Prostate gland (tissue), 2 donors: ENCODE results near the gene CIB1. TPM values are rescaled to one million over a fixed set of nuclear protein-coding genes. Genes with fewer than 3 reads are reported as not detected.

Source experiments
- DNase-seq: peaks from one replicate; pipeline ENCODE4 v3.0.0-alpha.2; 2019; ENCODE audit warnings: low spot score
- H3K27ac ChIP-seq, 2 donors: fragments of 200-600 bp; sonication (generic); 2 replicates each; pipeline ENCODE4 v1.5.1; 2017 to 2019
- H3K27me3 ChIP-seq: fragments of 200-600 bp; sonication (generic); replicated peaks from 2 replicates; pipeline ENCODE4 v1.5.1; 2019; ENCODE audit not compliant: insufficient read depth
- H3K36me3 ChIP-seq, 2 donors: fragments of 200-600 bp; sonication (generic); 1 replicate in 1 of 2; 2 replicates in 1 of 2; pipeline versions ENCODE4 v1.5.1 to v1.8.1; 2017 to 2019
- H3K4me1 ChIP-seq: fragments of 200-600 bp; sonication (generic); replicated peaks from 2 replicates; pipeline ENCODE4 v1.5.1; 2019
- H3K4me3 ChIP-seq, 2 donors: fragments of 200-600 bp; sonication (generic); 2 replicates each; pipeline ENCODE4 v1.5.1; 2017 to 2019
- H3K9me3 ChIP-seq: fragments of 200-600 bp; sonication (generic); 2 replicates; pipeline ENCODE4 v1.5.1; 2017
- CTCF ChIP-seq, 4 experiments: fragments of 200-600 bp in 2 of 4; fragments of 450-650 bp in 2 of 4; sonication (generic) in 2 of 4; IDR thresholded peaks; 1 replicate in 3 of 4; 2 replicates in 1 of 4; pipeline ENCODE4 v1.5.1; 2016 to 2019; ENCODE audit warnings: antibody characterized with exemption in 4 of 4, mild to moderate bottlenecking in 2 of 4, moderate library complexity in 2 of 4
- POLR2A ChIP-seq: fragments of 450-650 bp; IDR thresholded peaks from one replicate; pipeline ENCODE4 v1.6.1; 2016; ENCODE audit warnings: antibody characterized with exemption, mild to moderate bottlenecking
- POLR2AphosphoS5 ChIP-seq: sonication (generic); formaldehyde crosslinking; IDR thresholded peaks from one replicate; pipeline ENCODE4 v1.6.1; 2017; ENCODE audit warnings: antibody characterized with exemption
- WGBS: methylation state at CpG from one replicate; pipeline ENCODE4 v1.1.5; 2018; 5-methylcytosine and 5-hydroxymethylcytosine counted together
- intact Hi-C: fragments of 100-400 bp; cut with DNase I; formaldehyde crosslinking; loops from one replicate; pipeline ENCODE4 v1.14.2; 2022
- total RNA-seq, 2 donors: library from RNA; depleted of rRNA; stranded (reverse); fragments of >200 nt; gene quantifications; one replicate each; pipeline ENCODE4 v1.1.0, GENCODE V29; 2016

Gene CIB1
- total RNA-seq, 2 donors from 2014 or later = 48.3 to 104 TPM

DNA sequence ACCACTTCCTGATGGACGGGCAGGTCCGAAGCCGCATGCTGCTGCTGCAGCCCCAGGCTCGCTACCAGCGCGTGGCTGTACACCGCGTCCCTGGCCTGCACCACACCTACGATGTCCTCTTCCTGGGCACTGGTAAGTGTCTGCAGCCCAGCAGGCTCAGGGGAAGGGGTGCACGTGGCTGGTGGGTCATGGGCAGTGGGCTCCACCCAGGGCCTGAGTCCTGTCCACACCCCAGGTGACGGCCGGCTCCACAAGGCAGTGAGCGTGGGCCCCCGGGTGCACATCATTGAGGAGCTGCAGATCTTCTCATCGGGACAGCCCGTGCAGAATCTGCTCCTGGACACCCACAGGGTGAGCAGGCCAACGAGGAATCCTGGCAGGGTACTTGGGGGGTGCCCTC is 8.7 kb downstream of the CIB1 start:
- H3K36me3 ChIP-seq = peaks cover 19 to 35% of the 10 kb centered on the region in 2 donors
- no peak overlapping the region for H3K27ac ChIP-seq
- H3K4me3 ChIP-seq = no peak overlapping the region
- H3K9me3 ChIP-seq = no peaks in the 10 kb centered on the region
- H3K4me1 ChIP-seq = no peaks in the 10 kb centered on the region
- 89% methylated on average over 17 of the region's 17 CpGs for WGBS
- TF ChIP-seq POLR2A = no peak
- TF ChIP-seq POLR2AphosphoS5 = no peak
- TF ChIP-seq CTCF (IDR thresholded peaks at IDR 0.05) = no peak
- DNase-seq = no peak
- intact Hi-C loops = no loop called here
- no peaks in the 10 kb centered on the region for H3K27me3 ChIP-seq

GRCh38 chr15:90223441-90224165 is 10.1 kb downstream of the CIB1 start:
- intact Hi-C loops = no loop called here
- no peaks in the 10 kb centered on the region for H3K9me3 ChIP-seq
- no peak for TF ChIP-seq POLR2AphosphoS5
- H3K27me3 ChIP-seq = no peaks in the 10 kb centered on the region
- no peak overlapping the region for H3K4me3 ChIP-seq
- H3K36me3 ChIP-seq = peaks cover 19 to 35% of the 10 kb centered on the region in 2 donors
- WGBS = 92% methylated on average over 22 of the region's 22 CpGs
- H3K4me1 ChIP-seq = no peaks in the 10 kb centered on the region
- no peak for DNase-seq
- no peak overlapping the region for H3K27ac ChIP-seq

GRCh38 chr15:90222547-90222946 is 11.2 kb downstream of the CIB1 start:
- no peak for TF ChIP-seq POLR2AphosphoS5
- no peak for TF ChIP-seq POLR2A
- no peak for TF ChIP-seq CTCF (IDR thresholded peaks at IDR 0.05)
- no peak overlapping the region for H3K4me3 ChIP-seq

DNA sequence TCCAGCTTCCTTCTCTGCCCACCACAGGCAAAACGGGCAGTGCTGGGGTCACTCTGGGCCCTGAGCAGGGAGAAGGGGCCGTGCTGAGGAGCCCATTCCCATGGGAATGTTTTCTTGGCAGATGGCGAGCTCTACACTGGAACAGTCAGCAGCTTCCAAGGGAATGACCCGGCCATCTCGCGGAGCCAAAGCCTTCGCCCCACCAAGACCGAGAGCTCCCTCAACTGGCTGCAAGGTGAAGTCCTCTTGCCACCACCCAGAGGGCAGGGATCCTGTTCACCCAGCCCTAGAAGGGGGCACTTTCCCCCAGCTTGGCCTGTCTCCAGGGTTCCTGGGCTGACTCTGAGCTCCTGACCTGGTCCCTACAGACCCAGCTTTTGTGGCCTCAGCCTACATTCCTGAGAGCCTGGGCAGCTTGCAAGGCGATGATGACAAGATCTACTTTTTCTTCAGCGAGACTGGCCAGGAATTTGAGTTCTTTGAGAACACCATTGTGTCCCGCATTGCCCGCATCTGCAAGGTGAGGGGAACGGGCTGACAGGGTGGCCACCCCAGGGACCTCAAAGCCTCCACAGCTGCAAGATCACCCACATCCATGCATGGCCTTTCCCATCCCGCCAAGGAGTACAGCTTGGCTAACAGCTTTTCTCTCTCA is 12.4 kb downstream of the CIB1 start:
- no peak overlapping the region for H3K4me3 ChIP-seq
- H3K4me1 ChIP-seq = peaks cover 2% of the 10 kb centered on the region
- no peaks in the 10 kb centered on the region for H3K27me3 ChIP-seq
- H3K36me3 ChIP-seq = peaks cover 11 to 24% of the 10 kb centered on the region in 2 donors
- H3K9me3 ChIP-seq = no peaks in the 10 kb centered on the region
- DNase-seq = peak; percentile 71
- 44% methylated on average over 14 of the region's 14 CpGs for WGBS
- intact Hi-C loops = no loop called here
- TF ChIP-seq POLR2AphosphoS5 = peak; percentile 63
- TF ChIP-seq POLR2A = no peak
- peak; percentile 35 to 86 (median 70) for TF ChIP-seq CTCF (IDR thresholded peaks at IDR 0.05)
- H3K27ac ChIP-seq = peak overlapping the region; percentile 75 to 76

More at GRCh38 chr15:90222547-90222946, 11.2 kb downstream of the CIB1 start:
- Histone ChIP-seq H3K9me3 (no peaks in the 10 kb centered on the region), H3K27ac (no peak overlapping the region), H3K4me1 (peaks cover 2% of the 10 kb centered on the region), H3K27me3 (no peaks in the 10 kb centered on the region), H3K36me3 (peaks cover 11 to 26% of the 10 kb centered on the region in 2 donors)
- intact Hi-C loops = no loop called here
- no peak for DNase-seq
- WGBS = 87% methylated on average over 2 of the region's 2 CpGs

GRCh38 chr15:90219421-90220141 is 14.2 kb downstream of the CIB1 start:
- intact Hi-C loops = loop anchor here (10.0 kb wide), 2 partner anchors 215 to 315 kb away; partner anchors contain the start of gene ZNF710
- Histone ChIP-seq H3K36me3 (peaks cover 5 to 13% of the 10 kb centered on the region in 2 donors), H3K27ac (peak overlapping the region in 1 of 2 donors; percentile 29), H3K27me3 (no peaks in the 10 kb centered on the region), H3K4me3 (no peak overlapping the region), H3K9me3 (no peaks in the 10 kb centered on the region), H3K4me1 (peaks cover 2% of the 10 kb centered on the region)
- TF ChIP-seq POLR2AphosphoS5 (no peak), POLR2A (no peak), CTCF (IDR thresholded peaks at IDR 0.05) (peak; percentile 24 to 69 (median 62))
- no peak for DNase-seq
- 63% methylated on average over 17 of the region's 17 CpGs for WGBS
